Stimulated activated CD8-positive, alpha-beta memory T cell treated with anti-CD3 and anti-CD28 coated beads, Interleukin-7, amount 100 ng/mL, for 4 hours (primary cell): ENCODE measurements around the gene BUD13.

Experiments
- DNase-seq, 2 donors: peaks; one replicate each; pipeline ENCODE4 v3.0.0-alpha.2; 2020; ENCODE audit warnings: low read depth in 2 of 2

Gene BUD13

GRCh38 chr11:116792869-116793771 lies 20.3 kb upstream of the BUD13 start:
- no peak for DNase-seq

GRCh38 chr11:116792144-116792868 lies 19.5 kb upstream of the BUD13 start:
- no peak for DNase-seq

GRCh38 chr11:116791813-116792143 lies 19.0 kb upstream of the BUD13 start, which contains the start of gene APOA5:
TSS of gene APOA5 (minus strand) at chr11:116791879. CDS start at chr11:116791860, 19 bp downstream.
- DNase-seq, result no peak

- DNase-seq, result peak; percentile 39 to 54
Measured at GRCh38 chr11:116791002-116791812, 18.4 kb upstream of the BUD13 start.

- no peak for DNase-seq
Measured at GRCh38 chr11:116790167-116791001, 17.6 kb upstream of the BUD13 start.

- no peak for DNase-seq
Measured at GRCh38 chr11:116788975-116789374, 16.2 kb upstream of the BUD13 start.

- no peak for DNase-seq
Measured at GRCh38 chr11:116788534-116788933, 15.7 kb upstream of the BUD13 start.

- DNase-seq, result peak; percentile 75 to 76
Measured at GRCh38 chr11:116787786-116788486, 15.1 kb upstream of the BUD13 start, which contains the start of gene ZPR1. TSS of gene ZPR1 (minus strand) at chr11:116788023. CDS start at chr11:116787990, 33 bp downstream.

GRCh38 chr11:116787436-116787785 lies 14.6 kb upstream of the BUD13 start:
- no peak for DNase-seq

GRCh38 chr11:116786966-116787365 lies 14.2 kb upstream of the BUD13 start:
- DNase-seq, result no peak

- DNase-seq, result no peak
Measured at GRCh38 chr11:116786326-116786725, 13.5 kb upstream of the BUD13 start.

- DNase-seq, result no peak
Measured at GRCh38 chr11:116782728-116783127, 9.9 kb upstream of the BUD13 start.

GRCh38 chr11:116778556-116778955 lies 5.8 kb upstream of the BUD13 start:
- no peak for DNase-seq

- DNase-seq, result no peak
Measured at GRCh38 chr11:116777056-116777455, 4.3 kb upstream of the BUD13 start.

- DNase-seq, result no peak
Measured at GRCh38 chr11:116776522-116776984, 3.8 kb upstream of the BUD13 start.

GRCh38 chr11:116775975-116776374 lies 3.2 kb upstream of the BUD13 start:
- DNase-seq, result no peak

GRCh38 chr11:116774661-116775060 lies 1.9 kb upstream of the BUD13 start:
- DNase-seq, result no peak

GRCh38 chr11:116773203-116774097 lies 663 bp upstream of the BUD13 start:
- DNase-seq, result no peak

- DNase-seq, result no peak
Measured at GRCh38 chr11:116771935-116772334, 852 bp downstream of the BUD13 start.
